Suppressor macrophage (primary cell): ENCODE results near the gene ZDHHC20.

ENCODE experiments used
- DNase-seq, 4 experiments: peaks; one replicate each; pipeline ENCODE4 v3.0.0-alpha.2; 2020 to 2022
- total RNA-seq, 17 experiments: gene quantifications; one replicate each; lab custom pipeline; 2026; ENCODE audit warnings: mixed read lengths in 6 of 17, inconsistent platforms in 3 of 17; lab: John Stamatoyannopoulos, UW

Gene ZDHHC20, protein sequence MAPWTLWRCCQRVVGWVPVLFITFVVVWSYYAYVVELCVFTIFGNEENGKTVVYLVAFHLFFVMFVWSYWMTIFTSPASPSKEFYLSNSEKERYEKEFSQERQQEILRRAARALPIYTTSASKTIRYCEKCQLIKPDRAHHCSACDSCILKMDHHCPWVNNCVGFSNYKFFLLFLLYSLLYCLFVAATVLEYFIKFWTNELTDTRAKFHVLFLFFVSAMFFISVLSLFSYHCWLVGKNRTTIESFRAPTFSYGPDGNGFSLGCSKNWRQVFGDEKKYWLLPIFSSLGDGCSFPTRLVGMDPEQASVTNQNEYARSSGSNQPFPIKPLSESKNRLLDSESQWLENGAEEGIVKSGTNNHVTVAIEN
- 94.0 to 240 (median 167) reads per million in 17 experiments for total RNA-seq

DNA sequence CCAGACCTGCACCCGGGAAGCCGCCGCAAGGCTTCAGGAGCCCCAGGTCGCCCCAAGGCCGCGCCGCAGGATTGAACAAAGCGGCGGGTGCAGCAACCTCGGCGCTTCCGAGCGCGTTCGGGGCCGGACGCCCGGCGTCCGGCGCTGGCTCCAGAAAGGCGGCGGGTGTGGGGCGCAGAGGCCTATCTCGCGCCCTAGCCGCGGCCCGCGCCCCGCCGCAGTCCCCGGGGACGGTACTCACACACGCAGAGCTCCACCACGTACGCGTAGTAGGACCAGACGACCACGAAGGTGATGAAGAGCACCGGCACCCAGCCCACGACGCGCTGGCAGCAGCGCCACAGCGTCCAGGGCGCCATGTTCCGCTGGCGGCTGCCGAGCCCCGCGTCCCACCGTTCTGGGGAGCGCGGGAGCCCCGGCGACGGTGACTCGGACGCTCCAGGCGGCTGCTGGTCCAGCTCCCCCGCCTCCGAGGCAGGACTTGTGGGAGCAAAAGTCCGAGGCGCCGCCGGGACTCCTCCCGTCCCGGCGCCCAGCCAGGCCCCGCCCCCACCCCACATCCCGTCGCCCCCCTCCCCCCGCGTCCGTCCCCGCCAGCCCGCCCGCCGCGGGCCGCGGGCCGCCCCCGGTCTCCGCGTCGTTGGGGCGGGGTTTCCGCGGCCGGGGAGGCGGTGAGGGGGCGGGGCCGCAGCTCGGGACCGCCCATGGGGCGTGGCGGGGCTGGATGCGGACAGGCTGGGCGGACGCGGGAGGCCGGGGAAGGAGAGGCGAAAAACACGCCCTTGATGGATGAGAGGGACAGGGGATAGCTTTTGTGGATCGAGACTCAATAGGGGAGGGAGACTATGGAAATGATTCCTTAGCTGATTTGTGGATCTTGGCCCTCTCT, at the start of gene ZDHHC20:
TSS of gene ZDHHC20 (minus strand) at position 491 of the 889 bp plus-strand sequence. CDS start at position 359, 132 bp downstream.
- DNase-seq, result peak; percentile 90 to 98 (median 96)

DNA sequence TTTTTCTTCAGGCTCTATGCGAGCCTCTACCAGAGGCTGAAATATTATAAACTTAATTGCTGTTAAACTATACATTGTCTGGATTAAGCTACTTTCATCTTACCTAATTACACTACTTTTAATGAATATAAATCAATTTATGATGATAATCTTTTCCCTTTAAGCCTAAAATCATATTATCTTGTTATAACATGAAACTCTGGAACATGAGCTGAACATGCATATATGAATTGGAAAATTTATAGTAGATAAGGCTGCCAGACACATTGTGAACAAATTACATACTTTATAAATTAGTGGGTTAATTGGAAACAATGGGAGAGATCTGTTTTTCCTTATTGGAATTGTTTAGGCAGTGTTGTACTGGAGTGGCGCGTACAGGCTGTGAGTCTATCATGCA, 45.3 kb upstream of the ZDHHC20 start:
- no peak for DNase-seq

DNA sequence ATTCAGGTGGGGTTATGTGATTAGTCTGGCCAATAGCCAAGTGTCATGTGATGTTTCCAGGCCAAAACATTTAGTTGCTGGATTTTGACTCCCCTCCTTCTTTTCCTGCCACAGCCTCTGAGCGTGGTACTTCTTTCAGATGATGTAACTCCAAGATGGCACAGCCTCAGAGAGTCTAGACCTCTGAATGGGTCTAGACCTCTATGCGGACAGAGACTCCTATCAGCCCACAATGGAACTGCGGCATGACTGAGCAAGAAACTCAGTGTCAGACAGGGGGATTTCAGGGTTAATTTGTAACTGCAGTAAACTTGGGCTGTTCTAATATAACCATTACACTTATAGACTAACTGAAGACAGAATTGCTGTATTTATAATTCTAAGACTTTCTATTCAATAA, 42.6 kb upstream of the ZDHHC20 start:
- DNase-seq, result no peak

DNA sequence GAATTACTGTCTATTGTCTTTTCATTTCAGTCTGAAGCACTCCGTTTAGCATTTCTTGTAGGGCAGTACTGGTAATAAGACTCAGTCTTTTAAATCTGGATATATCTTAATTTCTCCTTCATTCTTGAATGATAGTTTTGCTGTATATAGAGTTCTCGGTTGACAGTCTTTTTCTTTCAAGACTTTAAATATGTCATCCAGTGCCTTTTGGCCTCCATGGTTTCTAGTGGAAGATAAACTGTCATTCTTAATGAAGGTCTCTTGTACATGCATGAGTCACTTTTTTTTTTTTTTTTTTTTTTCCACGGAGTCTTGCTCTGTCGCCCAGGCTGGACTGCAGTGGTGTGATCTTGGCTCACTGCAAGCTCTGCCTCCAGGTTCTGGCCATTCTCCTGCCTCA, 27.2 kb upstream of the ZDHHC20 start:
- DNase-seq, result no peak

DNA sequence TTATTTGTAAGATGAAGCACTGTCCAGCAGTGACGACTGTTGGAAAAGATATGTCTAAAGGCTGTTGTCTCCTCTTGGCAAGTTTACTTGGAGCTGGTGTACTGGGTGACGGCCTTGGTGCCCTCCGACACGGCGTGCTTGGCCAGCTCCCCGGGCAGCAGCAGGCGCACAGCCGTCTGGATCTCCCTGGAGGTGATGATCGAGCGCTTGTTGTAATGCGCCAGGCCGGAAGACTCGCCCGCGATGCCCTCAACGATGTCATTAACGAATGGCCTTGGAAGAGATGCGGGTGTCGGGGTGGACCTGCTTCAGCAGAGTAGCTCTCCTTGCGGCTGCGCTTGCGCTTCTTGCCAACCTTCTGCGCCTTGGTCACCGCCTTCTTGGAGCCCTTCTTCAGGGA, 24.6 kb upstream of the ZDHHC20 start:
- DNase-seq, result no peak

DNA sequence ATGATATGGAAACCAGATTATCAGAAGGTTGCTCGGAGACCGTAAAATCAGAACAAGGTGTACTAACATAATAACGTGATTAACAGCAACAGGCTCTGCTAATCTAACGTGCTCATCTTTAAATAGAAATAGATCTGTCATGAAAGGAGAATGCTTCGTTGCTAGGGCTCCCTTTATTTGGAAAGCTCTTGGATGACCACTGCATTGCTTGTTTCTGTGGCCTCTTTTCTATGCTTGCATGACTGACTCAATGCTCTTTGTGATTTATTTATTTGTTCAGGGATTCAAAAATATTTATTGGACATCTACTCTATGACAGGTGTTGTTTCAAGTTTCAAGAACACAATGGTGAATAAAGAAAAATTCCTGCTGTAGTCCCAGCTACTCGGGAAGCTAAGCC, 22.3 kb upstream of the ZDHHC20 start:
- DNase-seq, result no peak

DNA sequence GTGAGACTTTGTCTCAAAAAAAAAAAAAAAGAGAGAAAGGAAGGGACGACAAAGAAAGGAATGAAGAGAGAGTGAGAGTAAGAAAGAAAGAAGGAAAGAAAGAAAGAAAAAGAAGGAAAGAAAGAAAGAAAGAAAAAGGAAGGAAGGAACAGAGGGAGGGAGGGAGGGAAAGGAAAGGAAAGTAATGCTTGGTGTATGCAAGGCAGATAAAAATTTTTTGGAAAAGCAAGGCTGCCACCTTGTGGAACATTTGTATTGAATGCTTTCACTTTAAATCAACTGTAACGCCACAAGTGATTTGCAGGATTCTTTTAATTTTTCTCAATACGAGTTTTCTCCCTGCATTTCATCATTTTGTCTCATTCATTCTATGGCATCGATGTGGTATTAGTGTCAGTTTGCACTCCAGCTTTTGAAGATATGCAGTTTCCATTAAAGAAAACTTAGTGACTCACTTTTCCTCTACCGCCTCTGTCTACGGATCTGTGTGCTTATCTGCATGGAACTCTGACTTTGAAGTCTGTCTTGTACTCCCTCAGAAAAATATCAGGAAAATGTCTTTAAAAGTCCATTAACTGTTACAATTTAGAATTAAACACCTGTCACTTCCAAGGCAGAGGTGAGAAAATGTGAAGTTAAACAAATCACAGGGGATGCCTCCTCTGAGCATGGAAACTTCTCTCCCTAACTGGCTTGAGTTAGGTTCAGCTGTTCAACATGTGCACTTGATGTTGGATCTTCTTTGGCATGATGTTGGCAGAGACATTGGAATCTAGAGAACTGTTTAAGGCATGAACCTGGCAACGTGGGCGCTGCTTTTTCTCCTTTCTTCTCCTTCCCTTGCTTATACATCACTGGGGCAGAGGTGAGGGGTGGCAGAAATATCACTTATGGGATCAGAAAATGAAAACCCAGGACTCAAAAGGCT, 20.0 kb upstream of the ZDHHC20 start:
- DNase-seq, result peak; percentile 79 to 89 (median 85)

DNA sequence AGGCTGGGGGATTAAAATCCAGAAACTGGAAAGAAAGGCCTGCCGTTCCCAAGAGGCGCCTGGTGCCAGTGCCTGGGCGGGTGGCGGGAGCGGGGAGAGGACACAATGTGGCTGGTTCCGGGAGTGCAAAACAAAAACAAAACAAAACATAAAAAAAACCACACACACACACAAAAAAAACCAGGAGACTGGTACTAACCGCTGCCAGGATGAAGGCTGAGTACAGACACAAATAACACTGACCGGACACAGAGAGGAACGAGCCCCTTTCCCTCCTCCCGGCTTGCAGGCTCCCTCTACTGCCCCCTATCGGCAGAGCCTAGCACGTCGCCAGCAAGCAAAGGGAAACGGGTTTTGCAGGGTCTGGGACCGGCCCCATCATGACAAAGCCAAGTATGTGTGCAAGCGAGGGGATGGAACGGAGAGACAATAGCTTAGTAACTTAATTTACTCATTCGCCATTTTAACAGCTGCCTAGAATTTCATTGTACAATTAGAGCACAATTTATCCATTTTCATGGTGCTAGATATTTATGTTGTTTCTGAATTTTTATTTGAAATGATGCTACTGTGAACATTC, 17.9 kb upstream of the ZDHHC20 start:
- DNase-seq, result peak; percentile 90 to 94 (median 93)

DNA sequence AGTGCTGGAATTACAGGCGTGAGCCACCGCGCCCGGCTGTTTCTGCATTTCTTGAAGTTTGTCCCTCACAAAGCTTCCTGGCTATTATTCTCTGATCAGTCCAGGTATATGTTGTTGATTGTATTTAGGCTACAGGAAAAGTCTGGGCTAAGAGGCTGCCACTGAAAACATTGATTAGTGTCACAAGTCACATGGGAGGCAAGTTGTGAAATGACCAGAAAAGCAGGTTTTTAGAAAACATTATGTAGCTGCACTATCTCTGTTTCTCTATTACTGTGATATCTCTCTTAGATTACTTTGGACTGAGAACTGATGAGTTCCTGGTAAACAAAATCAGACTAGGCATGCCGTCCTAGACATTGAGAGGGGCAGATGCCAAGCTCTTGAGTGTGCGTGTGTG, 16.0 kb upstream of the ZDHHC20 start:
- no peak for DNase-seq

DNA sequence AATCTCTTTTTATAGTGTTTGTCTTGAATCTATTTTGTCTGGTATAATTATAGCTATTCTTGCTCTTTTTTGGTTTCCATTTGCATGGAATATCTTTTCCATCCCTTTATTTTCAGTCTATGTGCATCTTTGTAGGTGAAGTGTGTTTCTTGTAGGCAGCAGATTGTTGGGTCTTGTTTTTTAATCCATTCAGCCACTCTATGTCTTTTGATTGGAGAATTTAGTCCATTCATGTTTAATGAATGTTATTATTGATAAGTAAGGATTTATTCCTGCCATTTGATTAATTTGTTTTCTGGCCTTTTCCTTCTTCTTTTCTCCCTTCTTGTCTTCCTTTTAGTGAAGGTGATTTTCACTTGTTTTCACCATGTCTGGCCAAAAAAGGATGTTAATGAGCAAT, 11.7 kb upstream of the ZDHHC20 start:
- DNase-seq, result no peak

DNA sequence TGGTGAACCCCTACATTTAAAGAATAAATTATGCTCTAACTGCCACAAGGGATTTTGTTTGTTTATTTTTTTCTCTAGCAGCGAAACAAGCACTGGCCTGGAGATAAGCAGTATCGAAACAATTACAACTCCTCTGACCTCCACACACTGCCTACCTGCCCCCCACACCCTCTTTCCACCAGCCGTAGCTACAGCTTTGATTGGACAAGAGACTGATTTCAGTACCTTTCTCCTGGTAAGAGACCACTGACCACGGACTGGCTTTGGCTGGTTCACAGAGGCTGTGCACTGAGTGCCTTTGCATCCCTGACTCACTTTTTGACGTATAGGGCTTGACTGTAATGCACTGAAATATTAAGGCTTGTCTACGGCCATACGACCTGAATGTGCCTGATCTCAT, 7.4 kb upstream of the ZDHHC20 start:
- DNase-seq, result no peak

DNA sequence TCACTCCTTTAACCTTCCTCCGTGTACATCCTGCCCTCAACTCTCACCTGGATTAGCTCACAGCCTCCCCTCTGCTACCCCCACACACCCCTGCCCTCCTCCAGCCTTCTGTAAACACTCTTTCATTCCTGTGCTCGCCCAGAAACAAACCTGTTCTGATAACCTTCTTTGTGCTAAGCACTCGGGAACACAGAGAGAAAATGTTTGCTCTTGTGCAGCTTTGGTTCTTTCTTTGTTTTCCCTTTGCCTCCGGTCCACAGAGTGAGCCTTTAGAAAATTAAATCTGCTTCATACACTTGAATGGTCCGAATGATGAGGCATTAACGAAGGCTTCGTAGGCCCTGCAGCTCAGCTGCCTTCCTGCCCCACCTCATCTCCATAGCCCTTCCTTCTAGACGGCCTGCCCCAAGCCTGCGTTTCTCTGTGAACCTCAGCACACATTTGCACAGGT, 6.6 kb upstream of the ZDHHC20 start:
- no peak for DNase-seq

DNA sequence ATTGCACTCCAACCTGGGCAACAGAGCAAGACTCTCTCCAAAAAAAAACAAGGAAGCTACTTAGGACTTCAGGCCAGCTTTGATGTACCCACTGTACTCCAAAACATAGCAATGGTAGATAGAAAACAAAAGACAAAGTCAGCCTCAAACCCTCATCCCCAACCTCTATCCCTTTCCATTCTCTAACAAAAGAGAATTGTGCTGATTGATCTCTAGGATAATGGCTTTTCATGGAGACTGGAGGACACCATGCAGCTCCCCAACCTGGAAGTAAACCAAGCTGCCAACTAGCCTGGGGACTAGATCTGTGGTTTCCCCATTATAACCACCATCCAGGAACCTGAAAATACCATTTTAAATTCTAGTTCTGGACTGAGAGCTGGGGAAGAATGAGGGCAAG, 4.3 kb upstream of the ZDHHC20 start:
- DNase-seq, result no peak

DNA sequence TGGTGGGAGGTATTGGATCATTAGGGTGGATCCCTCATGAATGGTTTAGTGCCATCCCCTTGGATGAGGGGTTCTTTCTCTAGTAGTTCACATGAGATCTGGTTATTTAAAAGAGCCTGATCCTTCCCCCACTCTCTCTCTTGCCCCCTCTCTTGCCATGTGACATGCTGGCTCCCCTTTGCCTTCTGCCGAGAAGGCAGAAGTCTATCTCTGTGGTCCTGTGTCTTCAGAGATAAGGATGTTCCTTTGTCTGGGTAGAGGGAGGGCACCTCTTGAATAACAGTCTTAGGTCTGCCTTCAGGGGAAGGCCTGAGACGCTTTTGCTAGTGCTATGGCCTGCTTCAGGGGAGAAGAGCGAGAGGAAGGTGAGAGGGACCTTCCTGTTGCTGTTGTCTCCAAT, 2.0 kb upstream of the ZDHHC20 start:
- no peak for DNase-seq

DNA sequence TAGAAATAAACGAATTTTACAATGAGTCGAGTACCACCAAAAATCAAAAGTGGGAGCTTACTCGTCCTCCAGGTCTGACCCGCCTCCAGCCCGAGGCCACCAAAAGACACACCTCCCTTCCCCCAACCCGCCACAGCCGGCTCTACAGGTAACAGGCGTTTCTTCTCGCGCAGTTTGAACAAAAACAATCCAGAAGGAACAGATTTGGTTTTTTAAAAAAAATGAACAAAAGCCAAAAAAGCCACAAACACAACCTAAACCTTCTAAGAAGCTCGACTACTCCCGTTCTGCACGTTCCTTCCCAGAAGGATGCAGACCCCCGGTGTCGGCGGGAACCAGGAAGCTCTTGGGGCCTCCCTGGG, 671 bp downstream of the ZDHHC20 start:
- peak in 2 of 4 experiments; percentile 16 to 33 for DNase-seq

DNA sequence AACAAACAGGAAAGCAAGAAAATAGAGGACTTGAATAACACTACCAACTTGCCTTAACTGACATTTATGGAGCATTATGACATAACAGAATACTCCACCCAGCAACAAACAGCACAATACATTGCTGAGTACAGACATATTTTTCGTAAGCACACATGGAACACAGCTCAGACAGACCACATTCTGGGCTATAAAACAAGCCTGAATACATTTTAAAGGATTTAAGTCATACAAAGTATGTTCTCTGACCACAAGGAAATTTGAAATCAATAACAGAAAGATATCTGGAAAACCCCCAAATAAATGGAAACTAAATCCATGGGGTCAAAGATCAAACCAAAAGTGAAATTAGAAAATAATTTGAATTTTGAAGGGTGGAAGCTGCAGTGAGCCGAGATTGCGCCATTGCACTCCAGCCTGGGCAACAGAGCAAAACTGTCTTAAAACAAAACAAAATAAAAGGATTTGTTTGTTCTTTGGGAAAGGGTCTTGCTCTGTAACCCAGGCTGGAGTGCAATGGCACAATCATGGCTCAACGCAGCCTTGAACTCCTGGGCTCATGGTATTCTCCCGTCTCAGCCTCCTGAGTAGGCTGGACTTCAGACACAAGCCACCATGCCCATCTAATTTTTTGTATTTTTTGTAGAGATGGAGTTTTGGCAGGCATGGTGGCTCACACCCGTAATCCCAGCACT, 5.6 kb downstream of the ZDHHC20 start:
- no peak for DNase-seq

DNA sequence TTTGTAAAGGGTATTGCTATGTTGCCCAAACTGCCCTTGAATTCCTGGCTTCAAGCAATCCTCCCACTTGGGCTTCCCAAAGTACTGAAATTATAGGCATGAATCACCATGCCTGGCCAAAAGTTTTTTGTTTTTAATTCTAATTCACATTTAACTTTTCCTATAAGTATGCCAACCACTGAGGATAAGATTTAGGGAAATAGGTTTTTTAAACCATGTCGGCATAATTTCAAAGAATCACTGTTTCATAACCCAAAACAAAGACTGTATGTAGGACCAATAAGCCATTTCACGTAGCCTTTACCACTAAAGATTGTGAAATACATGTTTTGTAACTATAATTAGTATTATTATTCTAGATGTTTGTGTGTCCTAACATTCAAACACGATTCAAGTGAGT, 8.2 kb downstream of the ZDHHC20 start:
- peak in 2 of 4 experiments; percentile 48 to 58 for DNase-seq

DNA sequence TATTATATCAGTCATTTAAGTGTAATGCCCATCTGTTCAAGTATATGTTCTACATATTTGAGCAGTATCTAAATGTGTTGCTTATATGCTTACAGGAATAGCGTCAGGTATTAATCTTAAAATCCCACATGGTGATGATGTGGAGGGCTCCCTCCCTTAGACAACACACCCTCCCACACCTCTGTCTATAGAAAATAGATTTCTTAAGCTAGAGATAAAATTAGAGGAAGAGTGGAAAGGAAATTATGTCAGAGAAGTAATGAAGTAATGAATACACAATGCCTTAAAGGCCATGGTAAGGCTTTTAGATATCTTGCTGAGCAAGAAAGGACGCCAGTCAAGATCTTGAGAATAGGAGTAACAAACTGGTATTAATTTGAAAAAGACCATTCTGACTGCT, 12.4 kb downstream of the ZDHHC20 start:
- peak in 2 of 4 experiments; percentile 16 to 21 for DNase-seq

DNA sequence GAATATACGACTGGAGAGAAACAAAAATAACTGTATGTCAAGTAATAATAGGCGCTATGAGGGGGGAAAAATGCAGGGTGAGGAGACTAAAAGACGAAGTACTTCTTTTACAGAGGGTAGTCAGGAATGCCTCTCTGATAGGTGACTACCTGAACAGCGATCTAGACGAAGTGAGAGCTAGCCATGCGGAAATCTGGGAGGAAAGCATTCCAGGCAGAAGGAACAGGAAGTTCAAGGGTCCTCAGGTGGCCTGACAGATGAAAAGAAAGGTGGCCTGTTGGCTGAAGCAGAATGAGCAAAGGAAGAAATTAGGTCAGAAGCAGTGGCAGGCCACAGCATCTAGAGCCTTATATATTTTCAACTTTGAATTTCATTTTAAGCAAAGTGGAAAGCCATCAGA, 13.3 kb downstream of the ZDHHC20 start:
- DNase-seq, result no peak

DNA sequence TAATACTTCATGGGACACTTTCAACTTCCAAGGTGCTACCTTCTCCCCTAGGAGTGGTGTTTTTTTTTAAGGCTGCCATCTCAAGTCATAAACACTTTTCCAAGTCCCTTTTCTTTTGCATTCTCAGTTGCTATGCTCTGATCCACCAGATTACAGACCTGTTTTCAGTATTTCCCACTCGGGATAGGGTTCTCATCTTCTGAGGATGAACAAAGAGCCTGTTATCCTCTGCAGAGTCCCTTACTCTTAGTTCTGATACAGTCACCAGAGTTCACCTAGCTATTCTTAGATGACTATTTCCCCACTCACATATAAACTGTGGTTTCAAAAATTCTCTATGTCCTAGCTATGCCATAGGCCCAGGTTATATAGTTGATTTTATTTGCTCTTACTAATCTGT, 15.9 kb downstream of the ZDHHC20 start:
- DNase-seq, result no peak

DNA sequence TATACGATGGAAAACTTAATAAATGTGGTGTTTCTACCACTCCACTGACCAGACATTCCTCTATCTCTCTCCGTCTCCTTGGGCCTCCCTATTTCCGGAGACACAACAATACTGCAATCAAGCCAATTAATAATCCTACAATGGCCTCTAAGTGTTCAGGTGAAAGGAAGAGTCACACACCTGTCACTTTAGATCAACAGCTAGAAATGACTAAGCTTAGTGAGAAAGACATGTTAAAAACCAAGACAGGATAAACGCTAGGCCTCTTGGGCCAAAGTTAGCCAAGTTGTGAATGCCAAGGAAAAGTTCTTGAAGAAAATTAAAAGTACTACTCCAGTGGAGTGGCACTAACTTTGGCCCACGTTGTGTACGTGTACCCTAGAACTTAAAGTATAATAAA, 22.5 kb downstream of the ZDHHC20 start:
- DNase-seq, result no peak
